Hepatocyte (in vitro differentiated cells): Measurements from ENCODE around the gene BPI. TPM values are rescaled to one million over a fixed set of nuclear protein-coding genes. Genes with fewer than 3 reads are reported as not detected.
"Not testable (repeated sequence)": the region's sequence is repeated elsewhere in the genome, so short reads cannot be mapped to it uniquely, and the experiment has no call there.

Experiments used
- DNase-seq: peaks from one replicate; pipeline ENCODE4 v3.0.0-alpha.2; 2016; ENCODE audit warnings: low spot score
- H2AFZ ChIP-seq: fragments of 200-600 bp; sonication (generic); 2 replicates; pipeline ENCODE4 v1.6.0; 2016; ENCODE audit warnings: antibody characterized with exemption, mild to moderate bottlenecking
- H3K27ac ChIP-seq: fragments of 200-600 bp; sonication (generic); 2 replicates; pipeline ENCODE4 v1.5.1; 2016; ENCODE audit warnings: mild to moderate bottlenecking
- H3K27me3 ChIP-seq: fragments of 200-600 bp; sonication (generic); 2 replicates; pipeline ENCODE4 v1.6.1; 2016
- H3K36me3 ChIP-seq: fragments of 200-600 bp; sonication (generic); replicated peaks from 2 replicates; pipeline ENCODE4 v1.5.1; 2016; ENCODE audit warnings: low read depth; ENCODE audit not compliant: insufficient read depth
- H3K4me1 ChIP-seq: fragments of 200-600 bp; sonication (generic); 2 replicates; pipeline ENCODE4 v1.5.1; 2016; ENCODE audit warnings: mild to moderate bottlenecking, moderate library complexity; ENCODE audit not compliant: insufficient read depth
- H3K4me2 ChIP-seq: fragments of 200-600 bp; sonication (generic); 2 replicates; pipeline ENCODE4 v1.6.0; 2016
- H3K4me3 ChIP-seq: fragments of 200-600 bp; sonication (generic); 2 replicates; pipeline ENCODE4 v1.5.1; 2016; ENCODE audit warnings: mild to moderate bottlenecking
- H3K79me2 ChIP-seq: fragments of 200-600 bp; sonication (generic); 2 replicates; pipeline ENCODE4 v1.6.0; 2017; ENCODE audit warnings: mild to moderate bottlenecking
- H3K9me2 ChIP-seq: fragments of 200-600 bp; sonication (generic); replicated peaks from 2 replicates; pipeline ENCODE4 v1.6.0; 2017; ENCODE audit warnings: mild to moderate bottlenecking; ENCODE audit not compliant: insufficient read depth
- H3K9me3 ChIP-seq: fragments of 200-600 bp; sonication (generic); 2 replicates; pipeline ENCODE4 v1.5.1; 2016; ENCODE audit warnings: low read depth, mild to moderate bottlenecking
- H4K20me1 ChIP-seq: fragments of 200-600 bp; sonication (generic); 2 replicates; pipeline ENCODE4 v1.6.0; 2016; ENCODE audit warnings: mild to moderate bottlenecking; ENCODE audit not compliant: insufficient read depth, poor library complexity, severe bottlenecking
- CTCF ChIP-seq: fragments of 200-600 bp; sonication (generic); IDR thresholded peaks from 2 replicates; pipeline ENCODE4 v1.5.1; 2016; ENCODE audit warnings: antibody characterized with exemption, mild to moderate bottlenecking; ENCODE audit not compliant: poor library complexity
- EZH2 ChIP-seq: fragments of 200-600 bp; sonication (generic); IDR thresholded peaks from 2 replicates; pipeline ENCODE4 v1.6.1; 2016; ENCODE audit warnings: antibody characterized with exemption, mild to moderate bottlenecking, borderline replicate concordance
- EZH2phosphoT487 ChIP-seq: fragments of 200-600 bp; sonication (generic); IDR thresholded peaks from one replicate; pipeline ENCODE4 v1.6.1; 2018; ENCODE audit warnings: antibody characterized with exemption, mild to moderate bottlenecking, low read depth, moderate library complexity; ENCODE audit not compliant: unreplicated experiment, severe bottlenecking
- WGBS: methylation state at CpG from one replicate; pipeline ENCODE4 v1.1.6; 2016; ENCODE audit warnings: low lambda C conversion rate; ENCODE audit errors: missing lambda C conversion rate; 5-methylcytosine and 5-hydroxymethylcytosine counted together
- polyA plus RNA-seq: library from polyadenylated mRNA; unstranded; fragments of >200 nt; fragmentation: Nextera tagmentation; extraction: Ambion mirVana; gene quantifications from 2 replicates; pipeline ENCODE4 v1.2.1, GENCODE V29; 2016
- total RNA-seq: library from RNA; depleted of rRNA; stranded (reverse); fragments of >200 nt; gene quantifications from 2 replicates; pipeline ENCODE4 v1.2.3, GENCODE V29; 2014

BPI gene
- total and polyA plus RNA-seq, 2 experiments from 2014 or later = 0.63 to 0.66 TPM

- DNase-seq = no peak
- Histone ChIP-seq H3K79me2 (no peaks in the 10 kb centered on the region), H3K27me3 (no peaks in the 10 kb centered on the region), H3K4me3 (no peak overlapping the region), H4K20me1 (no peaks in the 10 kb centered on the region), H3K36me3 (no peaks in the 10 kb centered on the region), H3K9me2 (no peaks in the 10 kb centered on the region), H3K27ac (no peak overlapping the region), H2AFZ (no peak overlapping the region), H3K4me2 (no peak overlapping the region), H3K9me3 (no peaks in the 10 kb centered on the region), H3K4me1 (peaks cover 7% of the 10 kb centered on the region)
- TF ChIP-seq EZH2 (no peak), EZH2phosphoT487 (no peak), CTCF (no peak)
- WGBS = 87% methylated on average over 11 of the region's 11 CpGs
These were observed 73.2 kb downstream of the BPI start for GRCh38 chr20:38377039-38377685.

- H3K4me1 ChIP-seq, H3K9me3 ChIP-seq, H2AFZ ChIP-seq, H3K4me3 ChIP-seq, H4K20me1 ChIP-seq, H3K27ac ChIP-seq, H3K4me2 ChIP-seq, DNase-seq, H3K9me2 ChIP-seq, H3K79me2 ChIP-seq, H3K36me3 ChIP-seq, H3K27me3 ChIP-seq: not testable (repeated sequence)
- WGBS = no CpG with 5 or more reads among the region's 5 CpGs
These were observed 73.9 kb downstream of the BPI start for GRCh38 chr20:38377838-38378237.

DNA sequence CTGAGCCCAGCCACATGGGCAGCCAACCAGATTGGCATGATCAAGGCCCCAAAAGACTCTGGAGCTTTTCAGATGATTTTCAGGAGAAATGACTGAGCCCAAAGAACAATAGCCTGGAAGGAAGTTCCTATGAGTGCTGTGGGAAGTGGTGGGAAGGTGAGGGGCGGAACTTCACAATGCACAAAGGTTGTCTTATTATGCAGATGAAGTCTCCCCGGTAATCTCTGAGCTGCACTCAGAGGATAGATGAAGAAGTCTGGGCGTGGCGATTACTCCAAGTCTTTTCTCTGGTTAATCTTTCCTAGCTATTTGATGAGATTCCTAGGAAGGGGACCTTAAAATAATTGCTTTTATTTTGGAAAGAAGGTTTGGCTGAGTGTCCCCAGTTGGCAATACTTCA lies 79.2 kb downstream of the BPI start:
- WGBS = 78% methylated on average over 4 of the region's 4 CpGs
- Histone ChIP-seq H3K4me1 (no peaks in the 10 kb centered on the region), H3K79me2 (no peaks in the 10 kb centered on the region), H3K4me2 (no peak overlapping the region), H3K36me3 (no peaks in the 10 kb centered on the region), H3K27me3 (no peaks in the 10 kb centered on the region), H3K9me3 (no peaks in the 10 kb centered on the region), H3K27ac (no peak overlapping the region), H3K4me3 (no peak overlapping the region), H3K9me2 (no peaks in the 10 kb centered on the region), H4K20me1 (no peaks in the 10 kb centered on the region), H2AFZ (no peak overlapping the region)
- no peak for DNase-seq
- TF ChIP-seq EZH2phosphoT487 = no peak
- no peak for TF ChIP-seq CTCF
- TF ChIP-seq EZH2 = no peak

DNA sequence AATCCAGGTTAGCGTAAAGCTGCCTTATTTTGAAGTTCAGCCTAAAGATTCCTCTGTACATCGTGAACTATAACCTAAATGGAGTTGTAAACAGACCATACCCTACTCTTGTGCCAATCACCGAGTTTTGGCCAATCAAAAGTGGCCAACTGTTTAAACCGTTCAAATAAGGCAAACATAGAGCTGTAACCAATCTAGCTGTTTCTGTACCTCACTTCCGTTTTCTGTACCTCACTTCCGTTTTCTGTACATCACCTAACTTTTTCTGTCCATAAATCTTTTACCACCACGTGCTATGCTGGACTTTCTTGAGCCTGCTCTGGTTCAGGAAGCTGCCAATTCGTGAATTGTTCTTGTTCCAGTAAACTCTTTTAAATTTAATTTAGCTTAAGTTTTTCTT lies 82.0 kb downstream of the BPI start:
- no peak for DNase-seq
- no peak overlapping the region for H2AFZ ChIP-seq
- no peaks in the 10 kb centered on the region for H3K79me2 ChIP-seq
- no peak overlapping the region for H3K27ac ChIP-seq
- H3K27me3 ChIP-seq = no peaks in the 10 kb centered on the region
- no peaks in the 10 kb centered on the region for H3K4me1 ChIP-seq
- H3K9me3 ChIP-seq = no peaks in the 10 kb centered on the region
- H3K4me2 ChIP-seq = no peak overlapping the region
- TF ChIP-seq CTCF (no peak), EZH2phosphoT487 (no peak), EZH2 (no peak)
- no peaks in the 10 kb centered on the region for H4K20me1 ChIP-seq
- H3K4me3 ChIP-seq = no peak overlapping the region
- 89% methylated on average over 8 of the region's 8 CpGs for WGBS
- no peaks in the 10 kb centered on the region for H3K9me2 ChIP-seq
- H3K36me3 ChIP-seq = no peaks in the 10 kb centered on the region
